Measurements from ENCODE around the gene ID1.
"Not testable (repeated sequence)": the region's sequence is repeated elsewhere in the genome, so short reads cannot be mapped to it uniquely, and the experiment has no call there.

The ID1 gene

DNA sequence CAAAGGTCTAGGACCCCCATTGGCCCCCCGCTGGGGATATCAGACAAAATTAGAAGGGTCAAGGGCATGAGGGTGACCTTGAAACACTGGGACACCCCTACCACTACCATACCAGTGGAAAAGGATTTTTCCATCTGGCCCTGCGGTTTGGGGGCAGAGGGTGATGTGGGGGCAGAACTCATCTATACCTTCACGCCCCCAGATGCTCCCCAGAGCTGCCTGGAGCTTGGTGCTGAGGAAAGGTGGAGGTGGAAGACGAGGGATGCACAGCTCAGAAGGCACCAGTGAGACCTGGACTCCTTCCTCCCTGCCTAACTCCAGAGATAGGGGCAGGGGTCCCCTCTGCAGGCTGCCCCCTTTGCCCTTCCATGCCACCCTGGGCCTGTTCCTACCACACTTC is 33.7 kb downstream of the ID1 start:
- Mint-ChIP-seq H3K9me3 (no peaks in the 10 kb centered on the region), H3K4me3 (no peak overlapping the region), H3K4me1 (peaks cover 10% of the 10 kb centered on the region), H3K27ac (no peak overlapping the region), H3K27me3 (ENCODE audit: low read depth, poor library complexity) (peaks cover 4% of the 10 kb centered on the region), H3K36me3 (ENCODE audit: low read depth) (no peaks in the 10 kb centered on the region)
- no peak for DNase-seq
- TF ChIP-seq, protein P1, sequence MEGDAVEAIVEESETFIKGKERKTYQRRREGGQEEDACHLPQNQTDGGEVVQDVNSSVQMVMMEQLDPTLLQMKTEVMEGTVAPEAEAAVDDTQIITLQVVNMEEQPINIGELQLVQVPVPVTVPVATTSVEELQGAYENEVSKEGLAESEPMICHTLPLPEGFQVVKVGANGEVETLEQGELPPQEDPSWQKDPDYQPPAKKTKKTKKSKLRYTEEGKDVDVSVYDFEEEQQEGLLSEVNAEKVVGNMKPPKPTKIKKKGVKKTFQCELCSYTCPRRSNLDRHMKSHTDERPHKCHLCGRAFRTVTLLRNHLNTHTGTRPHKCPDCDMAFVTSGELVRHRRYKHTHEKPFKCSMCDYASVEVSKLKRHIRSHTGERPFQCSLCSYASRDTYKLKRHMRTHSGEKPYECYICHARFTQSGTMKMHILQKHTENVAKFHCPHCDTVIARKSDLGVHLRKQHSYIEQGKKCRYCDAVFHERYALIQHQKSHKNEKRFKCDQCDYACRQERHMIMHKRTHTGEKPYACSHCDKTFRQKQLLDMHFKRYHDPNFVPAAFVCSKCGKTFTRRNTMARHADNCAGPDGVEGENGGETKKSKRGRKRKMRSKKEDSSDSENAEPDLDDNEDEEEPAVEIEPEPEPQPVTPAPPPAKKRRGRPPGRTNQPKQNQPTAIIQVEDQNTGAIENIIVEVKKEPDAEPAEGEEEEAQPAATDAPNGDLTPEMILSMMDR (IDR thresholded peaks at IDR 0.05), result no peak

DNA sequence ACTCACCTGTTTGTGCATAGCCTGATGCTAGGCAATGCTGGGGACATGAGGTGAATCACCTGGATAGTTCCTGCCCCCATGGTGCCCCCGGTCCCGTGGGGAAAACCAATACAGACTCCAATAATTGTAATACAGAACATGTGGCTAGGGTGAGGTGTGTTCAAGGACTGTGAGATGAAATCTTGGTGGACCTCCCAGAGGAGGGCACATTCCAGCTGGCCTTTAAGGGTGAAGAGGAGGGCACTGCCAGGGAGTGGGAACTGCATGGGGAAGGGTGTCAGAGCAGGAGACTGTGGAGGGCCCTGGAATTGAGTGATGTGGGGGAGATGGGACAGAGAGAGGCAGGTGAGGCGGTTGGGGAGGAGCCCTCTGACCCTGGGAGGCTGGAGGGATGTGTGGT is 35.2 kb downstream of the ID1 start:
- Mint-ChIP-seq H3K27ac (no peak overlapping the region), H3K27me3 (ENCODE audit: low read depth, poor library complexity) (peaks cover 4% of the 10 kb centered on the region), H3K36me3 (ENCODE audit: low read depth) (no peaks in the 10 kb centered on the region), H3K4me3 (no peak overlapping the region), H3K9me3 (no peaks in the 10 kb centered on the region), H3K4me1 (peaks cover 21% of the 10 kb centered on the region)
- TF ChIP-seq, protein P1 (IDR thresholded peaks at IDR 0.05), result no peak
- DNase-seq, result no peak

DNA sequence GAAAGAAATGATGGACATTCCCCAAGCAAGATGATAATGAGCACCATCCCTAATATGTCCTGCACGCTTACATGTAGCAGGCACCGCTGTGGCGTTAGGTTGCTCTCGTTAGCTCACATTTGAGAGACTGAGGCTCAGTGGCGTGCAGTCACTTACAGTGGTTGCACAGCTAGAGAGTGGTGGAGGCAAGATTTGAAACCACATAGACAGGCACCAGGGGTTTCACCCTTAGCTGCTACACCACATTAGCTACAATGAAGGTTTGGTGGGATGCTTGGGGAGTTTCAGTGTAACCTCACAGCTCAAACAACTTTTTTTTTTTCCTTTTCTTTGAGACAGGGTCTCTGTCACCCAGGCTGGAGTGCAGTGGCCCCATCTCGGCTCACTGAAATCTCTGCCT is 36.3 kb downstream of the ID1 start:
- no peak for DNase-seq
- Mint-ChIP-seq H3K27me3 (ENCODE audit: low read depth, poor library complexity) (peaks cover 4% of the 10 kb centered on the region), H3K9me3 (no peaks in the 10 kb centered on the region), H3K36me3 (ENCODE audit: low read depth) (no peaks in the 10 kb centered on the region), H3K4me1 (peaks cover 21% of the 10 kb centered on the region), H3K4me3 (no peak overlapping the region), H3K27ac (no peak overlapping the region)
- TF ChIP-seq, protein P1 (IDR thresholded peaks at IDR 0.05), result no peak

DNA sequence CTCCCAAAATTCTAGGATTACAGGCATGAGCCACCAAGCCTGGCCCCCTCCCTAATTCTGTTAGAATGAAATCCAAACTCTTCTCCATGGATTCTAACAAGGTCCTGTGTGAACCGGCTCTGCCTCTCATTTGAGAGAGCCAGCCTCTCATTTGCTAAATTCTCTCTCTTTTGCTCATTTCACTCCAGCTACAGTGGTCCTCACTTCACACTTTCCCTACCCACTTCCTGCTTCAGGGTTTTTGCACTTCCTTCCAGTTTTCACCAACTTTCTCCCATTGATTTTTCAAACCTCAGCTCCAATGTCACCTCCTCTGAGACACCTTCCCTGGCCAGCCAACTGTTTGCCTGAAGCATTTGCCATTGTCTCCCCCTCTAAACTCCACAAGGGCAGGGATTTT is 37.7 kb downstream of the ID1 start:
- TF ChIP-seq, protein P1 (IDR thresholded peaks at IDR 0.05), result no peak

DNA sequence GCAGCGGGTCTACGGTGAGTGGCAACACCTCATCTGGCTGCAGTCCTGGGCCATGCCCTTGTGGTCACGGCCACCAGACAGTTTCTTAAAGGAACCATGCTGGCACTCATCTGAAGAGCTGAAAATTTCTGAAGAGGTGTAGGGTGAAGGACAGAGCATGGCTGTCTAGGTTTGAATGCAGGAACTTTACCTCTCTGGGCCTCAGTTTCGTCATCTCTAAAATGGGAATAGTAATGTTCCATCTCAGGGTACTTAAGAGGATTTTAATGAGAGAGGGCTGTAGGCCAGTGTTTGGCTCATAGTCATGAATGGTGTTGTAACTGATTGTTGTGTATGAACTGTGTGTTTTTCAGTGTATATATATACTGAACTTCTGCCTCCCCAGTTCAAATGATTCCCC is 38.4 kb downstream of the ID1 start:
- no peak for DNase-seq
- peaks cover 4% of the 10 kb centered on the region for H3K27me3 Mint-ChIP-seq (ENCODE audit: low read depth, poor library complexity)
- H3K36me3 Mint-ChIP-seq (ENCODE audit: low read depth), result no peaks in the 10 kb centered on the region
- no peak overlapping the region for H3K4me3 Mint-ChIP-seq
- H3K4me1 Mint-ChIP-seq, result peaks cover 18% of the 10 kb centered on the region
- H3K27ac Mint-ChIP-seq, result no peak overlapping the region
- TF ChIP-seq, protein P1 (IDR thresholded peaks at IDR 0.05), result no peak
- H3K9me3 Mint-ChIP-seq, result no peaks in the 10 kb centered on the region

More for the DNA sequence above, 37.7 kb downstream of the ID1 start:
- DNase-seq, result no peak
- Mint-ChIP-seq H3K9me3 (no peaks in the 10 kb centered on the region), H3K27ac (no peak overlapping the region), H3K4me1 (peaks cover 24% of the 10 kb centered on the region), H3K36me3 (ENCODE audit: low read depth) (no peaks in the 10 kb centered on the region), H3K27me3 (ENCODE audit: low read depth, poor library complexity) (peaks cover 4% of the 10 kb centered on the region), H3K4me3 (no peak overlapping the region)

DNA sequence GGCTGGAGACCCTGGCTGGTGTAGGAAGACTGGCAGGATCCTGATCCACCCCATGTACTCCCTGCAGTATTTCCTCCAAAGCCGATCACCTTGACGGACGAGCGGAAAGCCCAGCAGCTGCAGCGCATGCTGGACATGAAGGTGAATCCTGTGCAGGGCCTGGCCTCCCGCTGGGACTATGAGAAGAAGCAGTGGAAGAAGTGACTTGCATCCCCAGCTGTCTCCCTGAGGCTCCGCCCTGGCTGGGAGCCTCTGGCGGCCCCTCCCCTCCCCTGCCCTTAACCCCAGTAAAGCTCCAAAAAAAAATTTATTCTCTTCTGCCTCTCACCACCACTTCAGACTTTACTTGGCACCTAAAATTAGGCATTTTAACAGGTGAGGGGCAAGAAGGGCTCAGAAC is 39.6 kb downstream of the ID1 start:
- DNase-seq, result no peak
- Mint-ChIP-seq H3K9me3 (no peaks in the 10 kb centered on the region), H3K27me3 (ENCODE audit: low read depth, poor library complexity) (peaks cover 7% of the 10 kb centered on the region), H3K36me3 (ENCODE audit: low read depth) (no peaks in the 10 kb centered on the region), H3K4me1 (peaks cover 18% of the 10 kb centered on the region), H3K4me3 (no peak overlapping the region), H3K27ac (no peak overlapping the region)
- TF ChIP-seq, protein P1 (IDR thresholded peaks at IDR 0.05), result no peak

DNA sequence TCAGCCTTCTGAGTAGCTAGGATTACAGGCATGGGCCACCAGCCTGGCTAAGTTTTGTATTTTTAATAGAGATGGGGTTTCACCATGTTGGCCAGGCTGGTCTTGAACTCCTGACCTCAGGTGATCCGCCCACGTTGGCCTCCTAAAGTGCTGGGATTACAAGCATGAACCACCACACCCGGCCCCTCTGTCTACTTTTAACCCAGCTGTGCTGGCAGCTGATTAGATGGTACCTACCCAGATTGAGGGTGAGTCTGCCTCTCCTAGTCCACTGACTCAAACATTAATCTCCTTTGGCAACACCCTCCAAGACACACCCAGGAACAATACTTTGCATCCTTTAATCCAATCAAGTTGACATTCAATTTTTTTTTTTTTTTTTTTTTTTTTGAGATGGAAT is 43.0 kb downstream of the ID1 start:
- H3K36me3 Mint-ChIP-seq (ENCODE audit: low read depth); DNase-seq; H3K9me3 Mint-ChIP-seq; H3K4me3 Mint-ChIP-seq; H3K27ac Mint-ChIP-seq: not testable (repeated sequence)
- peaks cover 18% of the 10 kb centered on the region for H3K4me1 Mint-ChIP-seq
- H3K27me3 Mint-ChIP-seq (ENCODE audit: low read depth, poor library complexity), result peaks cover 18% of the 10 kb centered on the region
